Thoracic aorta endothelial cell (primary cell): Measurements from ENCODE around the gene PLA2G2C. TPM values are rescaled to one million over a fixed set of nuclear protein-coding genes. Genes with fewer than 3 reads are reported as not detected.

Source experiments
- total RNA-seq: library from RNA; depleted of rRNA; stranded (reverse); fragments of >200 nt; gene quantifications from 2 replicates; pipeline ENCODE4 v1.2.3, GENCODE V29; 2012

PLA2G2C gene, protein sequence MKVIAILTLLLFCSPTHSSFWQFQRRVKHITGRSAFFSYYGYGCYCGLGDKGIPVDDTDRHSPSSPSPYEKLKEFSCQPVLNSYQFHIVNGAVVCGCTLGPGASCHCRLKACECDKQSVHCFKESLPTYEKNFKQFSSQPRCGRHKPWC
- total RNA-seq, result not detected in 2 replicates

DNA sequence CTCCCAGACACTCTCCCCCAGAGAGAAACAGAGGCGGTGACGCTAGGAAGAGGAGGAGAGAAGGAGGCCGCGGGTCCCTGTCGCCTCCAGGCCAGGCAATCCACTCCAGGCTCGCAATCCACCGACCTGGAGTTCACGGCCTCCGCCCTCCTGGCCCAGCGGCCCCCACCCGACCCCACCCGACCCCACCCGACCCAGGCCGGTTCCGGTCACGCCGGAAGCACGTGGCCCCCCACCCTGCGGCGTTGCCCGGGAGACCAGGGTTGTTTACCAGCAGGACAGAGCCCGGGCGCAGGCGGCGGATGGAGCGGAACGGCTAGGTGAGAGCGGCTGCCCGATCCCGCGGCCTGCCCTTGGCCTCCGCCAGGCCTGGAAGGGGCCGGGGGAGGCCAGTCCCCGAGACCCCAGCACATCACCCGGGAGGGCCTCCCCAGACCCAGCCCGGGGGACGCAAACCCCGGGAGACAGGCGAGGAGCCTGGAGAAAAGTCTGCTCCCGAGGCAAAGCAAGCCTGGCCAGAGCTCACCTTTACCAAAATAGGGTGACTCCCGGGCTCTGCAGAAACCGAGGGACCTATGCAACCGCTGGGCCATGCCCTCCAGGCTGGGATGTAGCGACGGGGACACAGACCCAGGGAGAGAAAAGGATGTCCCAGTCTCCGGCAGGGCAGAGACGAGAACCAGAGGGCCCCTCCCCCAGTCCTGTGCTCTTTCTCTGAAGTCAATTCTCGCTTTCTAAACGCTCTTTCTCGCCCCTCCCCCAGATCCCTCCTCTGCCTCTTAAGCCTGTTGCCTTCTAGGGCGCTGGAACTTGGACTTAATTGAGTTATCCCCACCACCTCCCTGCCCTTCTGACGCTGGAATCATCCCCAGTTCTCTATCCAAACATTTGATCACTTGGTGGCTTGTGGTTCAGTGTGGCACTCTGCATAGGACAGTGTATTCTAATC is at the start of gene PLA2G2C, which contains the start of gene UBXN10:
Gene PLA2G2C (minus strand): TSS at position 685 of the 949 bp plus-strand sequence. CDS start 9,155 bp downstream, outside the sequence.
Gene UBXN10 (plus strand): TSS at position 263 of the 949 bp plus-strand sequence. CDS start 4,466 bp downstream, outside the sequence.

GRCh38 chr1:20138961-20139550 is 47.3 kb downstream of the PLA2G2C start, which contains the start of gene PLA2G2F:
Gene PLA2G2F (plus strand): TSS chr1:20139323. CDS start chr1:20139428, 105 bp downstream.

DNA sequence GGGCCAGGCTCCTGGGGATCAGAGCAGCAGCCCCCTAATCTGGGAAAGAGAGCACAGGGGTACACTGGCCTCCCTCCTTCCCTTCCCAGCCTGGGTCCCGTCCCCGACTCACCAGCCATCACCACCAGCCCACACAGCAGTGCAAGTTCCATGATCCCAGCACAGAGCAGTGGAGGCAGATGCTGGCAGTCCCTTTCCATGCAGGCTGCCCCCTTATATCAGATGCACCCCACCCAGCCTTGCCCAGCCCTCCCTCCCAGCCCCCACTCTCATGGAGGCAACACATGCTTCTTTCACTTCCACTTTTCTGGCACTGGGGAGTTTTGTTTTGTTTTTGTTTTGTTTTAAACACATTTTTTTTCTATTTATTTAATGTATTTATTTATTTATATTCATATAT is 67.0 kb downstream of the PLA2G2C start, which contains the start of gene PLA2G2D:
Gene PLA2G2D (minus strand): TSS at position 190 of the 400 bp plus-strand sequence. CDS start 38 bp downstream, at position 152.

Other genes starting within 250 kb of the PLA2G2C start
- not detected in 2 replicates for gene PLA2G2A, start 206.9 kb downstream of the PLA2G2C start, total RNA-seq
- 0.36 TPM in 1 of 2 replicates, not detected in the other for gene PLA2G5, start 116.3 kb downstream of the PLA2G2C start, total RNA-seq
- not detected in 2 replicates for gene PLA2G2D, start 67.0 kb downstream of the PLA2G2C start, total RNA-seq
- gene PLA2G2F, start 47.2 kb downstream of the PLA2G2C start, total RNA-seq, result not detected in 2 replicates
- 0.07 TPM in 1 of 2 replicates, not detected in the other for gene UBXN10, start 422 bp downstream of the PLA2G2C start, total RNA-seq
- gene VWA5B1, start 104.4 kb upstream of the PLA2G2C start, total RNA-seq, result not detected in 2 replicates